Erythroblast (primary cell): Measurements from ENCODE around the gene SMYD4.

Experiments
- GATA1 ChIP-seq: IDR thresholded peaks from 2 replicates; pipeline ENCODE4 v1.6.1; 2011; ENCODE audit warnings: low read depth, mild to moderate bottlenecking, control low read depth, low read length, moderate library complexity
- POLR2A ChIP-seq: IDR thresholded peaks from 2 replicates; pipeline ENCODE4 v1.6.1; 2011; ENCODE audit warnings: mild to moderate bottlenecking, low read length

DNA sequence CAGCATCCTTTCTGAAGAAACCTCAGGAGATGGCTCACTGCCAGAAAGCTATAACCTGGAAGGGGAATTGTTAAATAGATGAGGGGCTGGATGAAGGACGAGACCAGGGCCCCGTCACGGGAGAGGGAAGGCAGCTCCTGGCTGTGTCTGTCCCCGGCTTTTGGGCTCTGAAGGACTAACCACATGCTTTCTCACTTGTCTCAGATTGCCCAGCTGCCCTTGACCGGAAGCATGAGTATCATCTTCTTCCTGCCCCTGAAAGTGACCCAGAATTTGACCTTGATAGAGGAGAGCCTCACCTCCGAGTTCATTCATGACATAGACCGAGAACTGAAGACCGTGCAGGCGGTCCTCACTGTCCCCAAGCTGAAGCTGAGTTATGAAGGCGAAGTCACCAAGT lies 53.4 kb downstream of the SMYD4 start:
- TF ChIP-seq POLR2A (no peak), GATA1 (no peak)
